Liver (tissue), 9 donors: ENCODE results near the gene ZBTB4. TPM values are rescaled to one million over a fixed set of nuclear protein-coding genes. Genes with fewer than 3 reads are reported as not detected.

Experiments used
- DNase-seq: peaks from one replicate; pipeline ENCODE4 v3.0.0-alpha.2; 2017; ENCODE audit warnings: low spot score
- H3K27ac ChIP-seq, 2 donors: one replicate each; pipeline ENCODE4 v1.7.0; 2013; ENCODE audit warnings: inconsistent platforms in 2 of 2, low read length in 2 of 2, control low read depth in 1 of 2, low read depth in 1 of 2, mild to moderate bottlenecking in 1 of 2
- H3K27me3 ChIP-seq, 4 donors: one replicate each; pipeline versions ENCODE4 v1.6.1 to v1.7.0; 2013; ENCODE audit warnings: low read length in 3 of 4, inconsistent platforms in 1 of 4, mild to moderate bottlenecking in 1 of 4, moderate library complexity in 1 of 4; ENCODE audit not compliant: control insufficient read depth in 4 of 4, insufficient read depth in 4 of 4
- H3K36me3 ChIP-seq, 4 donors: one replicate each; pipeline versions ENCODE4 v1.6.1 to v1.7.0; 2013; ENCODE audit warnings: low read length in 3 of 4, mild to moderate bottlenecking in 3 of 4, low read depth in 1 of 4, moderate library complexity in 1 of 4; ENCODE audit not compliant: control insufficient read depth in 4 of 4, insufficient read depth in 3 of 4
- H3K4me1 ChIP-seq, 4 donors: one replicate each; pipeline versions ENCODE4 v1.6.1 to v1.7.0; 2013; ENCODE audit warnings: low read length in 3 of 4, mild to moderate bottlenecking in 3 of 4, moderate library complexity in 1 of 4; ENCODE audit not compliant: control insufficient read depth in 4 of 4, insufficient read depth in 4 of 4
- H3K4me3 ChIP-seq, 3 donors: one replicate each; pipeline versions ENCODE4 v1.6.1 to v1.7.0; 2013; ENCODE audit warnings: low read length in 3 of 3, control low read depth in 1 of 3, low read depth in 1 of 3, mild to moderate bottlenecking in 1 of 3
- H3K9ac ChIP-seq, 2 donors: one replicate each; pipeline ENCODE4 v1.7.0; 2013; ENCODE audit warnings: low read length in 2 of 2, mild to moderate bottlenecking in 2 of 2, moderate library complexity in 2 of 2, control low read depth in 1 of 2, low read depth in 1 of 2
- H3K9me3 ChIP-seq, 4 donors: one replicate each; pipeline versions ENCODE4 v1.6.1 to v1.7.0; 2013; ENCODE audit warnings: low read length in 3 of 4; ENCODE audit not compliant: control insufficient read depth in 4 of 4
- EGR1 ChIP-seq, 2 donors: IDR thresholded peaks; 2 replicates each; pipeline ENCODE4 v1.6.1; 2016 to 2018; ENCODE audit warnings: antibody characterized with exemption in 2 of 2, low read depth in 2 of 2
- FOXA2 ChIP-seq: IDR thresholded peaks from 2 replicates; pipeline ENCODE4 v1.6.1; 2016; ENCODE audit warnings: antibody characterized with exemption
- HNF4A ChIP-seq, 2 donors: conservative IDR thresholded peaks; 2 replicates each; pipeline ENCODE4 v1.6.1; 2016; ENCODE audit warnings: antibody characterized with exemption in 2 of 2, mild to moderate bottlenecking in 2 of 2
- SP1 ChIP-seq: IDR thresholded peaks from 2 replicates; pipeline ENCODE4 v1.6.1; 2018; ENCODE audit warnings: antibody characterized with exemption, mild to moderate bottlenecking
- TAF1 ChIP-seq: conservative IDR thresholded peaks from 2 replicates; pipeline ENCODE4 v1.6.1; 2016; ENCODE audit warnings: antibody characterized with exemption, mild to moderate bottlenecking
- whole genome bisulfite sequencing: extraction: QIAGEN DNeasy Blood & Tissue Kit; methylation state at CpG from one replicate; pipeline ENCODE4 v1.1.7; 2013; 5-methylcytosine and 5-hydroxymethylcytosine counted together
- polyA plus RNA-seq, 2 donors: library from polyadenylated mRNA; stranded (reverse) in 1 of 2; unstranded in 1 of 2; fragments of 200-250 nt in 1 of 2; fragments of >200 nt in 1 of 2; fragmentation: Nextera tagmentation in 1 of 2; extraction: Ambion mirVana in 1 of 2; gene quantifications; one replicate each; pipeline versions ENCODE4 v1.2.1 to v1.2.3, GENCODE V29; 2013 to 2015
- total RNA-seq, 2 donors: library from RNA; depleted of rRNA; stranded (reverse); fragments of >200 nt; gene quantifications; one replicate each; pipeline ENCODE4 v1.2.3, GENCODE V29; 2014
- TF ChIP-seq, protein P1 (sequence below): IDR thresholded peaks from 2 replicates; pipeline ENCODE4 v1.6.1; 2016; ENCODE audit warnings: antibody characterized with exemption
- TF ChIP-seq, protein P2 (sequence below): fragments of 150-350 bp; IDR thresholded peaks from 2 replicates; pipeline ENCODE4 v1.5.1; 2017; ENCODE audit warnings: improper control_type of control experiment, low read depth, low read length; ENCODE audit not compliant: missing input control
- TF ChIP-seq, protein P3 (sequence below): IDR thresholded peaks from 2 replicates; pipeline ENCODE4 v1.6.1; 2016; ENCODE audit warnings: antibody characterized with exemption
- TF ChIP-seq, protein P4 (sequence below): IDR thresholded peaks from 2 replicates; pipeline ENCODE4 v1.6.1; 2016; ENCODE audit warnings: antibody characterized with exemption, mild to moderate bottlenecking
- donor health status: healthy.
- donor health status: healthy.
- donor health status: healthy.
- donor health status: healthy.
- donor health status: healthy.

The ZBTB4 gene
- total and polyA plus RNA-seq, 4 donors, result 1.5 to 6.0 (median 5.1) TPM

DNA sequence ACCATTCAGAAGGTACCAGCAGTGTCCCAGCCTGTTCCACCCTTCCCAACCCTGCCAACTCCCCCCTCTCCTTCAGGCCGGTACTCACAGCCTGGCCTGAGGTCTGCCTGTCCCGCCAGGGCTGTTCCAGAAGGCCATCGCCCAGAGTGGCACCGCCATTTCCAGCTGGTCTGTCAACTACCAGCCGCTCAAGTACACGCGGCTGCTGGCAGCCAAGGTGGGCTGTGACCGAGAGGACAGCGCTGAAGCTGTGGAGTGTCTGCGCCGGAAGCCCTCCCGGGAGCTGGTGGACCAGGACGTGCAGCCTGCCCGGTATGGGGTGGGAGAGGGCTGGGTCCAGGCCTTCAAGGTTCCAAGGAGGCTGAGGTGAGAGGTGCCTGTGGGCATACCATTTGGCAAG, 64.6 kb downstream of the ZBTB4 start:
- no peak for DNase-seq
- TF ChIP-seq, protein P1, sequence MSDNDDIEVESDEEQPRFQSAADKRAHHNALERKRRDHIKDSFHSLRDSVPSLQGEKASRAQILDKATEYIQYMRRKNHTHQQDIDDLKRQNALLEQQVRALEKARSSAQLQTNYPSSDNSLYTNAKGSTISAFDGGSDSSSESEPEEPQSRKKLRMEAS, result no peak
- 93% methylated on average over 14 of the region's 14 CpGs for WGBS

DNA sequence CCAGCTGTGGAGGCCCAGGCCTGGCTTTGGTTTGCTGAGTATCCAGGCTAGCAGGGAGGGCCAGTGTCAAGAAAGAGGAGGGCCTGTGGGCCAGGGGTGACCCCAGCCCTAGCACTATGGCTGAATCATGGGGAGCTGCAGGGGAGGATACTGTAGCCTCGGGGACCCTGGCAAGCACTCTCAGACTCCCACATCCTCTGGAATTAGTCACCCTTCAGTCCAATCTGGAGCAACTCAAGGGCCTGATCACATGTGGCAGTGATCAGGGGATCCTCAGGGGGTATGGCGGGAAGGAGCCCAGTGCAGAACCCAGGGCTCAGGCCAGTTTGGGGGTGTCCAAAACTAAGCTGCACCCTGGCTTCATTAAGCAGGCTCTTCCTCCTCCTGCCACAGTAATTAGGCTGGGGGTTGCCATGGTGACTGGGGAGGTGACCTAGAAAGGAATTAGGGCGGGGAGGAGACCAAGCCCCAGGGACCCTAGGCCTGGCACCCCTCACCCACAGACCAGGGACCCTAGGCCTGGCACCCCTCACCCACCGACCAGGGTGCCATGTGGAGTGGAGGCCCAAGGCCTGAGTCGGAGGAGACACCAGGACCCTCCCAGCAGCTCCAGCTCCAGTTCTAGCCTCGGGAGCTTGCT, 66.0 kb downstream of the ZBTB4 start:
- WGBS, result 89% methylated on average over 6 of the region's 6 CpGs
- H3K27ac ChIP-seq, result no peak overlapping the region
- H3K4me1 ChIP-seq, result no peaks in the 10 kb centered on the region
- no peaks in the 10 kb centered on the region for H3K9me3 ChIP-seq
- TF ChIP-seq, protein P1, result no peak
- TF ChIP-seq, protein P2, sequence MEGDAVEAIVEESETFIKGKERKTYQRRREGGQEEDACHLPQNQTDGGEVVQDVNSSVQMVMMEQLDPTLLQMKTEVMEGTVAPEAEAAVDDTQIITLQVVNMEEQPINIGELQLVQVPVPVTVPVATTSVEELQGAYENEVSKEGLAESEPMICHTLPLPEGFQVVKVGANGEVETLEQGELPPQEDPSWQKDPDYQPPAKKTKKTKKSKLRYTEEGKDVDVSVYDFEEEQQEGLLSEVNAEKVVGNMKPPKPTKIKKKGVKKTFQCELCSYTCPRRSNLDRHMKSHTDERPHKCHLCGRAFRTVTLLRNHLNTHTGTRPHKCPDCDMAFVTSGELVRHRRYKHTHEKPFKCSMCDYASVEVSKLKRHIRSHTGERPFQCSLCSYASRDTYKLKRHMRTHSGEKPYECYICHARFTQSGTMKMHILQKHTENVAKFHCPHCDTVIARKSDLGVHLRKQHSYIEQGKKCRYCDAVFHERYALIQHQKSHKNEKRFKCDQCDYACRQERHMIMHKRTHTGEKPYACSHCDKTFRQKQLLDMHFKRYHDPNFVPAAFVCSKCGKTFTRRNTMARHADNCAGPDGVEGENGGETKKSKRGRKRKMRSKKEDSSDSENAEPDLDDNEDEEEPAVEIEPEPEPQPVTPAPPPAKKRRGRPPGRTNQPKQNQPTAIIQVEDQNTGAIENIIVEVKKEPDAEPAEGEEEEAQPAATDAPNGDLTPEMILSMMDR, result no peak
- TF ChIP-seq HNF4A (conservative IDR thresholded peaks at IDR 0.05), result no peak
- TF ChIP-seq SP1, result no peak
- TF ChIP-seq, protein P3, sequence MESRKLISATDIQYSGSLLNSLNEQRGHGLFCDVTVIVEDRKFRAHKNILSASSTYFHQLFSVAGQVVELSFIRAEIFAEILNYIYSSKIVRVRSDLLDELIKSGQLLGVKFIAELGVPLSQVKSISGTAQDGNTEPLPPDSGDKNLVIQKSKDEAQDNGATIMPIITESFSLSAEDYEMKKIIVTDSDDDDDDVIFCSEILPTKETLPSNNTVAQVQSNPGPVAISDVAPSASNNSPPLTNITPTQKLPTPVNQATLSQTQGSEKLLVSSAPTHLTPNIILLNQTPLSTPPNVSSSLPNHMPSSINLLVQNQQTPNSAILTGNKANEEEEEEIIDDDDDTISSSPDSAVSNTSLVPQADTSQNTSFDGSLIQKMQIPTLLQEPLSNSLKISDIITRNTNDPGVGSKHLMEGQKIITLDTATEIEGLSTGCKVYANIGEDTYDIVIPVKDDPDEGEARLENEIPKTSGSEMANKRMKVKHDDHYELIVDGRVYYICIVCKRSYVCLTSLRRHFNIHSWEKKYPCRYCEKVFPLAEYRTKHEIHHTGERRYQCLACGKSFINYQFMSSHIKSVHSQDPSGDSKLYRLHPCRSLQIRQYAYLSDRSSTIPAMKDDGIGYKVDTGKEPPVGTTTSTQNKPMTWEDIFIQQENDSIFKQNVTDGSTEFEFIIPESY, result no peak
- TF ChIP-seq, protein P4, sequence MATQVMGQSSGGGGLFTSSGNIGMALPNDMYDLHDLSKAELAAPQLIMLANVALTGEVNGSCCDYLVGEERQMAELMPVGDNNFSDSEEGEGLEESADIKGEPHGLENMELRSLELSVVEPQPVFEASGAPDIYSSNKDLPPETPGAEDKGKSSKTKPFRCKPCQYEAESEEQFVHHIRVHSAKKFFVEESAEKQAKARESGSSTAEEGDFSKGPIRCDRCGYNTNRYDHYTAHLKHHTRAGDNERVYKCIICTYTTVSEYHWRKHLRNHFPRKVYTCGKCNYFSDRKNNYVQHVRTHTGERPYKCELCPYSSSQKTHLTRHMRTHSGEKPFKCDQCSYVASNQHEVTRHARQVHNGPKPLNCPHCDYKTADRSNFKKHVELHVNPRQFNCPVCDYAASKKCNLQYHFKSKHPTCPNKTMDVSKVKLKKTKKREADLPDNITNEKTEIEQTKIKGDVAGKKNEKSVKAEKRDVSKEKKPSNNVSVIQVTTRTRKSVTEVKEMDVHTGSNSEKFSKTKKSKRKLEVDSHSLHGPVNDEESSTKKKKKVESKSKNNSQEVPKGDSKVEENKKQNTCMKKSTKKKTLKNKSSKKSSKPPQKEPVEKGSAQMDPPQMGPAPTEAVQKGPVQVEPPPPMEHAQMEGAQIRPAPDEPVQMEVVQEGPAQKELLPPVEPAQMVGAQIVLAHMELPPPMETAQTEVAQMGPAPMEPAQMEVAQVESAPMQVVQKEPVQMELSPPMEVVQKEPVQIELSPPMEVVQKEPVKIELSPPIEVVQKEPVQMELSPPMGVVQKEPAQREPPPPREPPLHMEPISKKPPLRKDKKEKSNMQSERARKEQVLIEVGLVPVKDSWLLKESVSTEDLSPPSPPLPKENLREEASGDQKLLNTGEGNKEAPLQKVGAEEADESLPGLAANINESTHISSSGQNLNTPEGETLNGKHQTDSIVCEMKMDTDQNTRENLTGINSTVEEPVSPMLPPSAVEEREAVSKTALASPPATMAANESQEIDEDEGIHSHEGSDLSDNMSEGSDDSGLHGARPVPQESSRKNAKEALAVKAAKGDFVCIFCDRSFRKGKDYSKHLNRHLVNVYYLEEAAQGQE, result no peak
- no peak for TF ChIP-seq EGR1 (IDR thresholded peaks at IDR 0.05; ENCODE audit: low read depth in 2 of 2)
- no peak for TF ChIP-seq TAF1
- TF ChIP-seq FOXA2, result no peak
- no peak for DNase-seq
- H3K36me3 ChIP-seq, result no peaks in the 10 kb centered on the region
- H3K9ac ChIP-seq, result no peak overlapping the region
- H3K4me3 ChIP-seq, result no peak overlapping the region
- no peaks in the 10 kb centered on the region for H3K27me3 ChIP-seq

More for the DNA sequence above, 64.6 kb downstream of the ZBTB4 start:
- Histone ChIP-seq H3K27me3 (no peaks in the 10 kb centered on the region), H3K36me3 (no peaks in the 10 kb centered on the region), H3K27ac (no peak overlapping the region), H3K4me3 (no peak overlapping the region), H3K9me3 (no peaks in the 10 kb centered on the region), H3K9ac (no peak overlapping the region), H3K4me1 (no peaks in the 10 kb centered on the region)
